Right atrium auricular region (tissue), 2 donors: ENCODE data around the gene PCDHGB5. TPM values are rescaled to one million over a fixed set of nuclear protein-coding genes. Genes with fewer than 3 reads are reported as not detected.
"Not testable (repeated sequence)": the region's sequence is repeated elsewhere in the genome, so short reads cannot be mapped to it uniquely, and the experiment has no call there.

ENCODE experiments used
- DNase-seq: peaks from one replicate; pipeline ENCODE4 v3.0.0-alpha.2; 2019; ENCODE audit warnings: low spot score
- H3K27ac ChIP-seq, 2 donors: fragments of 200-600 bp; sonication (generic); 1 replicate in 1 of 2; 2 replicates in 1 of 2; pipeline ENCODE4 v1.5.1; 2016 to 2019
- H3K27me3 ChIP-seq, 2 donors: fragments of 200-600 bp; sonication (generic); one replicate each; pipeline versions ENCODE4 v1.5.1 to v1.6.0; 2017 to 2019
- H3K36me3 ChIP-seq: fragments of 200-600 bp; sonication (generic); one replicate; pipeline ENCODE4 v1.5.1; 2016
- H3K4me1 ChIP-seq, 2 donors: fragments of 200-600 bp; sonication (generic); one replicate each; pipeline versions ENCODE4 v1.5.1 to v1.6.0; 2017 to 2019
- H3K4me3 ChIP-seq, 2 donors: fragments of 200-600 bp; sonication (generic); 1 replicate in 1 of 2; 2 replicates in 1 of 2; pipeline ENCODE4 v1.5.1; 2017 to 2019; ENCODE audit warnings: mild to moderate bottlenecking in 1 of 2, moderate library complexity in 1 of 2
- H3K9me3 ChIP-seq, 2 donors: fragments of 200-600 bp; sonication (generic); one replicate each; pipeline ENCODE4 v1.5.1; 2019
- total RNA-seq, 2 donors: library from RNA; depleted of rRNA; stranded (reverse); fragments of >200 nt; gene quantifications; one replicate each; pipeline ENCODE4 v1.1.0, GENCODE V29; 2016
- TF ChIP-seq, protein P1 (sequence below), 2 donors: fragments of 200-600 bp; sonication (generic); IDR thresholded peaks; one replicate each; pipeline ENCODE4 v1.5.1; 2019; ENCODE audit warnings: antibody characterized with exemption in 2 of 2

PCDHGB5 gene
- total RNA-seq, 2 donors from 2014 or later: 9.7 TPM

DNA sequence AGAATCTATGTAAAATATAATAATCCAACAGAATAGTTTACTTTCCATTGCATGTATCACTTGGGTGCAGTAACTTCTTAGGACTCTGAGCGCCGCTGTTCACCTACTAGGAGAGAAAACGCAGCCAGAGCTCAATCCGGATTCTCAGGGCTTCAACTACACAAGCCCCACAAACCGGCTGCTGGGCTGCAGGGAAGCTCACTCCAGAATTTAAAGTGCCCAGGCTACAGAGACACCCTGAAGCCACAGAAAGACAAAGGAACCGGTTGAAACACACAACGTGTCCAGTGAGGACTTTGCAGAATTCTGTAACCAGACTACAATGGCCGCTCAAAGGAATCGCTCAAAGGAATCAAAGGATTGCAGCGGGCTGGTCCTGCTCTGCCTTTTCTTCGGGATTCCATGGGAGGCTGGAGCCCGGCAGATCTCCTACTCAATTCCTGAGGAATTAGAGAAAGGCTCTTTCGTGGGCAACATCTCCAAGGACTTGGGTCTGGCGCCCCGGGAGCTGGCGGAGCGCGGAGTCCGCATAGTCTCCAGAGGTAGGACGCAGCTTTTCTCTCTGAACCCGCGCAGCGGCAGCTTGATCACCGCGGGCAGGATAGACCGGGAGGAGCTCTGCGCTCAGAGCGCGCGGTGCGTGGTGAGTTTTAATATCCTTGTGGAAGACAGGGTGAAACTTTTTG lies 15.2 kb downstream of the PCDHGB5 start, which contains the start of gene PCDHGA10:
TSS of gene PCDHGA10 (plus strand) at position 134 of the 686 bp plus-strand sequence. CDS start at position 323, 189 bp downstream.
- Histone ChIP-seq H3K27ac (no peak within 1 kb of the TSS), H3K27me3 (no peaks in the 10 kb centered on the region), H3K9me3 (peaks cover 25 to 84% of the 10 kb centered on the region in 2 donors), H3K4me1 (peaks cover 0 to 8% of the 10 kb centered on the region in 2 donors), H3K4me3 (peak within 1 kb of the TSS; percentile 22 to 33), H3K36me3 (no peaks in the 10 kb centered on the region)
- DNase-seq: no peak
- TF ChIP-seq, protein P1, sequence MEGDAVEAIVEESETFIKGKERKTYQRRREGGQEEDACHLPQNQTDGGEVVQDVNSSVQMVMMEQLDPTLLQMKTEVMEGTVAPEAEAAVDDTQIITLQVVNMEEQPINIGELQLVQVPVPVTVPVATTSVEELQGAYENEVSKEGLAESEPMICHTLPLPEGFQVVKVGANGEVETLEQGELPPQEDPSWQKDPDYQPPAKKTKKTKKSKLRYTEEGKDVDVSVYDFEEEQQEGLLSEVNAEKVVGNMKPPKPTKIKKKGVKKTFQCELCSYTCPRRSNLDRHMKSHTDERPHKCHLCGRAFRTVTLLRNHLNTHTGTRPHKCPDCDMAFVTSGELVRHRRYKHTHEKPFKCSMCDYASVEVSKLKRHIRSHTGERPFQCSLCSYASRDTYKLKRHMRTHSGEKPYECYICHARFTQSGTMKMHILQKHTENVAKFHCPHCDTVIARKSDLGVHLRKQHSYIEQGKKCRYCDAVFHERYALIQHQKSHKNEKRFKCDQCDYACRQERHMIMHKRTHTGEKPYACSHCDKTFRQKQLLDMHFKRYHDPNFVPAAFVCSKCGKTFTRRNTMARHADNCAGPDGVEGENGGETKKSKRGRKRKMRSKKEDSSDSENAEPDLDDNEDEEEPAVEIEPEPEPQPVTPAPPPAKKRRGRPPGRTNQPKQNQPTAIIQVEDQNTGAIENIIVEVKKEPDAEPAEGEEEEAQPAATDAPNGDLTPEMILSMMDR (IDR thresholded peaks at IDR 0.05): peak; percentile 40 to 62

DNA sequence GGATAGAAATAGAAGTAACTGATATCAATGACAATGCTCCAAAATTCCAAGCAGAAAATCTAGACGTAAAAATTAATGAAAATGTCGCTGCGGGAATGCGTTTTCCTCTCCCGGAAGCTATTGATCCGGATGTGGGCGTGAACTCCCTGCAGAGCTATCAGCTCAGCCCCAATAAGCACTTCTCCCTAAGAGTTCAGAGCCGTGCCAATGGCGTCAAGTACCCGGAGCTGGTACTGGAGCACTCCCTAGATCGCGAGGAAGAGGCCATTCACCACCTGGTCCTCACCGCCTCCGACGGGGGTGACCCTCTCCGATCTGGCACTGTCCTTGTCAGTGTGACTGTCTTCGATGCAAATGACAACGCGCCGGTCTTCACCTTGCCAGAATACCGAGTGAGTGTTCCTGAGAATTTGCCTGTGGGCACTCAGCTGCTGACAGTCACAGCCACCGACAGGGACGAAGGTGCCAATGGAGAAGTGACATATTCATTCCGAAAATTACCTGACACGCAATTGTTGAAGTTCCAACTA lies 15.9 kb downstream of the PCDHGB5 start:
- no peak for DNase-seq
- H3K4me1 ChIP-seq: peaks cover 0 to 12% of the 10 kb centered on the region in 2 donors
- H3K27me3 ChIP-seq: no peaks in the 10 kb centered on the region
- no peak overlapping the region for H3K27ac ChIP-seq
- peak overlapping the region; percentile 22 to 33 for H3K4me3 ChIP-seq
- no peaks in the 10 kb centered on the region for H3K36me3 ChIP-seq
- TF ChIP-seq, protein P1 (IDR thresholded peaks at IDR 0.05): no peak
- H3K9me3 ChIP-seq: peaks cover 30 to 84% of the 10 kb centered on the region in 2 donors

DNA sequence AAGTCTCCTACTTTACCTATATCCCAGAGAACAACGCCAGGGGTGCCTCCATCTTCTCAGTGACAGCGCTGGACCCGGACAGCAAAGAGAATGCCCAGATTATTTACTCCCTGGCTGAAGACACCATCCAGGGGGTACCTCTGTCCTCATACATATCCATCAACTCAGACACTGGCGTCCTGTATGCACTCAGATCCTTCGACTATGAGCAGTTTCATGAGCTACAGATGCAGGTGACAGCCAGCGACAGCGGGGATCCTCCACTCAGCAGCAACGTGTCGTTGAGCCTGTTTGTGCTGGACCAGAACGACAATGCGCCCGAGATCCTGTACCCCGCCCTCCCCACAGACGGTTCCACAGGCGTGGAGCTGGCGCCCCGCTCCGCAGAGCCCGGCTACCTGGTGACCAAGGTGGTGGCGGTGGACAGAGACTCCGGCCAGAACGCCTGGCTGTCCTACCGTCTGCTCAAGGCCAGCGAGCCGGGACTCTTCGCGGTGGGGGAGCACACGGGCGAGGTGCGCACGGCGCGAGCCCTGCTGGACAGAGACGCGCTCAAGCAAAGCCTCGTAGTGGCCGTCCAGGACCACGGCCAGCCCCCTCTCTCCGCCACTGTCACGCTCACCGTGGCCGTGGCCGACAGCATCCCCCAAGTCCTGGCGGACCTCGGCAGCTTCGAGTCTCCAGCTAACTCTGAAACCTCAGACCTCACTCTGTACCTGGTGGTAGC lies 17.0 kb downstream of the PCDHGB5 start:
- H3K27me3 ChIP-seq, DNase-seq, H3K4me3 ChIP-seq, H3K27ac ChIP-seq, H3K36me3 ChIP-seq: not testable (repeated sequence)
- Histone ChIP-seq H3K9me3 (peaks cover 31 to 84% of the 10 kb centered on the region in 2 donors), H3K4me1 (peaks cover 0 to 18% of the 10 kb centered on the region in 2 donors)

DNA sequence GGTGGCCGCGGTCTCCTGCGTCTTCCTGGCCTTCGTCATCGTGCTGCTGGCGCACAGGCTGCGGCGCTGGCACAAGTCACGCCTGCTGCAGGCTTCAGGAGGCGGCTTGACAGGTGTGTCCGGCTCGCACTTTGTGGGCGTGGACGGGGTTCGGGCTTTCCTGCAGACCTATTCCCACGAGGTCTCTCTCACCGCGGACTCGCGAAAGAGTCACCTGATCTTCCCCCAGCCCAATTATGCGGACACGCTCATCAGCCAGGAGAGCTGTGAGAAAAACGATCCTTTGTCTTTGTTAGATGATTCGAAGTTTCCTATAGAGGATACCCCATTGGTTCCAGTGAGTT lies 17.5 kb downstream of the PCDHGB5 start:
- H3K9me3 ChIP-seq: peaks cover 27 to 84% of the 10 kb centered on the region in 2 donors
- H3K27me3 ChIP-seq: not testable (repeated sequence)

DNA sequence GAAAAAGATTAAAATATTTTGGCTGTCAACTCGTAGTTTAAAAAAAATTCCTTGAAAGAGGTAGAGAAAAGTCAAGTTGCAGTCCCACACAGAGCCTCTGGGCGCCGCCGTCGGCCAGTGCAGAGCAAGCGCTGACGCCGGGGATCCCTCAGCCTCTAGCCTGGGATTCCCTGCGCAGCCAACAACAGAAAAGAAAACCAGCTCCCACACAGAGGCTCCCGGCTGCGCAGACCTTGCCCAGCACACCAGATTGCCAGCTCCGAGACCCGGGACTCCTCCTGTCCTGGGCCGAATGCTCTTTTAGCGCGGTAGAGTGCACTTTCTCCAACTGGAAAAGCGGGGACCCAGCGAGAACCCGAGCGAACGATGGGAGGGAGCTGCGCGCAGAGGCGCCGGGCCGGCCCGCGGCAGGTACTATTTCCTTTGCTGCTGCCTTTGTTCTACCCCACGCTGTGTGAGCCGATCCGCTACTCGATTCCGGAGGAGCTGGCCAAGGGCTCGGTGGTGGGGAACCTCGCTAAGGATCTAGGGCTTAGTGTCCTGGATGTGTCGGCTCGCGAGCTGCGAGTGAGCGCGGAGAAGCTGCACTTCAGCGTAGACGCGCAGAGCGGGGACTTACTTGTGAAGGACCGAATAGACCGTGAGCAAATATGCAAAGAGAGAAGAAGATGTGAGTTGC lies 19.9 kb downstream of the PCDHGB5 start, which contains the start of gene PCDHGB7:
TSS of gene PCDHGB7 (plus strand) at position 184 of the 679 bp plus-strand sequence. CDS start at position 367, 183 bp downstream.
- DNase-seq: peak; percentile 79
- Histone ChIP-seq H3K27ac (peak within 1 kb of the TSS in 1 of 2 donors; percentile 33), H3K4me1 (peaks cover 0 to 13% of the 10 kb centered on the region in 2 donors), H3K9me3 (peaks cover 36 to 84% of the 10 kb centered on the region in 2 donors), H3K4me3 (peak within 1 kb of the TSS; percentile 31 to 44)
- not testable (repeated sequence) for H3K27me3 ChIP-seq, H3K36me3 ChIP-seq
- TF ChIP-seq, protein P1 (IDR thresholded peaks at IDR 0.05): peak; percentile 69 to 80

More for the DNA sequence above, 17.5 kb downstream of the PCDHGB5 start:
- peaks cover 0 to 13% of the 10 kb centered on the region in 2 donors for H3K4me1 ChIP-seq
- not testable (repeated sequence) for DNase-seq, H3K27ac ChIP-seq, H3K36me3 ChIP-seq, H3K4me3 ChIP-seq

DNA sequence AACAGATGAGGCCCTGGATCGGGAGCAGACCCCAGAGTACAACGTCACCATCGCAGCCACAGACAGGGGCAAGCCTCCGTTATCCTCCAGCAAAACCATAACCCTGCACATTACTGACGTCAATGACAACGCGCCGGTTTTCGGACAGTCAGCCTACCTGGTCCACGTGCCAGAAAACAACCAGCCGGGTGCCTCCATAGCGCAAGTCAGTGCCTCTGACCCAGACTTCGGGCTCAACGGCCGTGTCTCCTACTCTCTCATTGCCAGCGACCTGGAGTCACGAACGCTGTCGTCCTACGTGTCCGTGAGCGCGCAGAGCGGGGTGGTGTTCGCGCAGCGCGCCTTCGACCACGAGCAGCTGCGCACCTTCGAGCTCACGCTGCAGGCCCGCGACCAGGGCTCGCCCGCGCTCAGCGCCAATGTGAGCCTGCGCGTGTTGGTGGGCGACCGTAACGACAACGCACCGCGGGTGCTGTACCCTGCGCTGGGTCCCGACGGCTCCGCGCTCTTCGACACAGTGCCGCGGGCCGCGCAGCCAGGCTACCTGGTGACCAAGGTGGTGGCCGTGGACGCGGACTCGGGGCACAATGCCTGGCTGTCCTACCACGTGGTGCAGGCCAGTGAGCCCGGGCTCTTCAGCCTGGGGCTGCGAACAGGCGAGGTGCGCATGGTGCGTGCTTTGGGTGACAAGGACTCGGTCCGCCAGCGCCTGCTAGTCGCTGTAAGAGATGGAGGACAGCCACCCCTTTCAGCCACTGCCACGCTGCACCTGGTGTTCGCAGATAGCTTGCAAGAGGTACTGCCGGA lies 21.5 kb downstream of the PCDHGB5 start:
- peaks cover 33 to 86% of the 10 kb centered on the region in 2 donors for H3K9me3 ChIP-seq
- H3K27ac ChIP-seq: no peak overlapping the region
- peaks cover 0 to 13% of the 10 kb centered on the region in 2 donors for H3K4me1 ChIP-seq
- no peaks in the 10 kb centered on the region for H3K27me3 ChIP-seq
- H3K36me3 ChIP-seq: no peaks in the 10 kb centered on the region
- TF ChIP-seq, protein P1 (IDR thresholded peaks at IDR 0.05): no peak
- DNase-seq: no peak
- H3K4me3 ChIP-seq: no peak overlapping the region
